WERI-Rb-1 (cell line): ENCODE results near the gene TMEM129.

Experiments used
- DNase-seq: peaks from one replicate; pipeline ENCODE4 v3.0.0-alpha.2; 2020
- H3K27ac ChIP-seq: fragments of 250-450 bp; sonication (Bioruptor Pico); 2 replicates; pipeline ENCODE4 v1.5.1; 2020; ENCODE audit warnings: mild to moderate bottlenecking, moderate library complexity
- H3K27me3 ChIP-seq: fragments of 250-450 bp; sonication (Bioruptor Pico); 2 replicates; pipeline ENCODE4 v1.5.1; 2021; ENCODE audit warnings: mild to moderate bottlenecking, low read depth, moderate library complexity; ENCODE audit not compliant: insufficient read depth, severe bottlenecking
- H3K36me3 ChIP-seq: fragments of 250-450 bp; sonication (Bioruptor Pico); 2 replicates; pipeline ENCODE4 v1.5.1; 2020; ENCODE audit warnings: mild to moderate bottlenecking, moderate library complexity
- H3K4me3 ChIP-seq: 2 replicates; pipeline ENCODE4 v1.5.1; 2011; ENCODE audit warnings: low read depth, mild to moderate bottlenecking, control low read depth, low read length
- H3K9me3 ChIP-seq: fragments of 250-450 bp; sonication (Bioruptor Pico); 2 replicates; pipeline ENCODE4 v1.5.1; 2021; ENCODE audit warnings: mild to moderate bottlenecking, moderate library complexity; ENCODE audit not compliant: severe bottlenecking
- TF ChIP-seq, protein P1 (sequence below): IDR thresholded peaks from 2 replicates; pipeline ENCODE4 v1.5.1; 2011; ENCODE audit warnings: low read depth, mild to moderate bottlenecking, control low read depth, inconsistent platforms, low read length

Gene TMEM129

DNA sequence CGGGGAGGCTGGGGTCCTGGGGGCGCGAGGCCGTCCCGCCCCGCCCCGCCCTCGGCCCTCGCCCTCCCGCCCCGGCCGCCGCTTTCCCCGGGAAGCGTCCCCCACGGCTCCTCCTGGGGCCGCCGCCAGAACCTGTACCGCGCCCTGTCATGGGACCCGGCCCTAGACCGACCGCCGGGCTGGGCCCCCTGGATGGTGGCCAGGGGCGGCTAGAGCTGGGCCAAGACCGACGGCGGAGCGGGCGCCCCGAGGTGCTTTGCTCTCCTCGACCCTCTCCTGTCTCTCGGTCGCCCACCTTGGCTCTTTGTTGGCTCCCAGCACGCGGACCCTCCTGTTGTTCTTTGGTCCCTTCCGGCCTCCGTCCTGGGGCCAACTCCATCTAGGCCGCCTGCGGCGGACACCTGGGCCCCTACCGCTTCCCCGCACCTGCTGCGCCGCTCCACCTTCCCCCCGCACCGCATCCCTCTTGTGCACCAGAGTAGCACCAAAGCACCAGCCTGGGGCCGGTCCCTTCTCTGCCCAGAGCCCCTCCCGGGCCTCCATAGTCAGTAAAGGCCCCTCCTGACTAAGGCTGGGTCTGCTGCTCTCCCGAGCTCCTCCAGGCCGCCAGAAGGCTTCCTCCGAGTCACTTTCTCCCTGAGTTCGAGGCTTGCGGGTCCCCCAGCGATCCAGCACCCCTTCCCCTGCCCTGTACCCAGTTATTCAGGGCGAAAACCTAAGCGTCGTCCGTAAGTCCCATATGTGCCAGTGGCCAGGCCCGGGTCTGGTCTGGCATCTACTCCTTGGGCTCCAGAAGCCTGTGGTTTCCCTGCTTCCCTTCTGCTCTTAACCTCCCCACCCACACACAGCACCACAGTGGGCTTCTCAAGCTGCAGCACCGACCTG, 785 bp upstream of the TMEM129 start:
- no peak for DNase-seq
- H3K27ac ChIP-seq = peak overlapping the region; percentile 94
- peak overlapping the region; percentile 69 for H3K4me3 ChIP-seq
- no peaks in the 10 kb centered on the region for H3K9me3 ChIP-seq
- peaks cover 71% of the 10 kb centered on the region for H3K36me3 ChIP-seq
- no peaks in the 10 kb centered on the region for H3K27me3 ChIP-seq
- TF ChIP-seq, protein P1, sequence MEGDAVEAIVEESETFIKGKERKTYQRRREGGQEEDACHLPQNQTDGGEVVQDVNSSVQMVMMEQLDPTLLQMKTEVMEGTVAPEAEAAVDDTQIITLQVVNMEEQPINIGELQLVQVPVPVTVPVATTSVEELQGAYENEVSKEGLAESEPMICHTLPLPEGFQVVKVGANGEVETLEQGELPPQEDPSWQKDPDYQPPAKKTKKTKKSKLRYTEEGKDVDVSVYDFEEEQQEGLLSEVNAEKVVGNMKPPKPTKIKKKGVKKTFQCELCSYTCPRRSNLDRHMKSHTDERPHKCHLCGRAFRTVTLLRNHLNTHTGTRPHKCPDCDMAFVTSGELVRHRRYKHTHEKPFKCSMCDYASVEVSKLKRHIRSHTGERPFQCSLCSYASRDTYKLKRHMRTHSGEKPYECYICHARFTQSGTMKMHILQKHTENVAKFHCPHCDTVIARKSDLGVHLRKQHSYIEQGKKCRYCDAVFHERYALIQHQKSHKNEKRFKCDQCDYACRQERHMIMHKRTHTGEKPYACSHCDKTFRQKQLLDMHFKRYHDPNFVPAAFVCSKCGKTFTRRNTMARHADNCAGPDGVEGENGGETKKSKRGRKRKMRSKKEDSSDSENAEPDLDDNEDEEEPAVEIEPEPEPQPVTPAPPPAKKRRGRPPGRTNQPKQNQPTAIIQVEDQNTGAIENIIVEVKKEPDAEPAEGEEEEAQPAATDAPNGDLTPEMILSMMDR = no peak

DNA sequence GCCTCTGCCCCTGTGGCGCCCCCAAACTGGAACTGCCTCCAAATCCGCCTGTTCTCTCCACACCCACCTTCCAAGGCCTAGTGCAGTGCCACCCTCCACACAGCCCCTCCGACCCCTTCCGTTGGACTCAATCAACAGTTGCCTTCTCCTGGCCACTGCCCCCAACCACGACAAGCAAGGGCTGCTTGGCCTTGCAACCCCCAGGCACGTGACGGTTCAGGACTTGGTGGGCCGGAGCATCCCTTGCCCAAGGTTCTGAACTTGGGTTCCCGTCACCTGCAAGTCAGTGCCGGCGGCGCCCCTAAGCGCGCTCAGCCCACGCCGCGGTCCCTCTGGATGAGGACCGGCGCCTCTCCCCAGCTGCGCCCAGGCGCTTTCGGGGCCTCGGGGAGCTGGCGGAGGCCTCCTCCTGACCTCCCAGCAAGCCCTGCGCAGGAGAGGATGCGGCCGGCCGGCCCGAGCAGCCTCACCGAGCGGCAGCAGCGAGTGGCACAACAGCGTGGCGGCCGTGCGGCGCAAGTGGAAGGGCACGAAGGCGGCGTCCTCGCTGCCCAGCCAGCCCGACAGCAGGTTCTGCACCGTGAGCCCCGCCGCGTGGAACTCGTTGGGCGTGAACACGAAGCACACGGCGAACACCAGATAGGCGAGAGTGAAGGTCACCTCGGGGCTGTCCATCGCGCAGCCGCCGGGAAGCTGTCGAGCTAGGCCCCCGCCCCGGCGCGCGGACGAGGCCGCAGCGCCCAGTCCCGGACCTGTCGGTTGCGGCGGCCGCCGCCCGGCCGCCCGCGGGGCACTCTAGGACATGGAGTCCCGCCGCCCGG, 750 bp downstream of the TMEM129 start:
- H3K27me3 ChIP-seq = no peaks in the 10 kb centered on the region
- H3K27ac ChIP-seq = peak overlapping the region; percentile 94
- no peaks in the 10 kb centered on the region for H3K9me3 ChIP-seq
- TF ChIP-seq, protein P1 = no peak
- peak overlapping the region; percentile 69 for H3K4me3 ChIP-seq
- peaks cover 71% of the 10 kb centered on the region for H3K36me3 ChIP-seq
- DNase-seq = no peak

DNA sequence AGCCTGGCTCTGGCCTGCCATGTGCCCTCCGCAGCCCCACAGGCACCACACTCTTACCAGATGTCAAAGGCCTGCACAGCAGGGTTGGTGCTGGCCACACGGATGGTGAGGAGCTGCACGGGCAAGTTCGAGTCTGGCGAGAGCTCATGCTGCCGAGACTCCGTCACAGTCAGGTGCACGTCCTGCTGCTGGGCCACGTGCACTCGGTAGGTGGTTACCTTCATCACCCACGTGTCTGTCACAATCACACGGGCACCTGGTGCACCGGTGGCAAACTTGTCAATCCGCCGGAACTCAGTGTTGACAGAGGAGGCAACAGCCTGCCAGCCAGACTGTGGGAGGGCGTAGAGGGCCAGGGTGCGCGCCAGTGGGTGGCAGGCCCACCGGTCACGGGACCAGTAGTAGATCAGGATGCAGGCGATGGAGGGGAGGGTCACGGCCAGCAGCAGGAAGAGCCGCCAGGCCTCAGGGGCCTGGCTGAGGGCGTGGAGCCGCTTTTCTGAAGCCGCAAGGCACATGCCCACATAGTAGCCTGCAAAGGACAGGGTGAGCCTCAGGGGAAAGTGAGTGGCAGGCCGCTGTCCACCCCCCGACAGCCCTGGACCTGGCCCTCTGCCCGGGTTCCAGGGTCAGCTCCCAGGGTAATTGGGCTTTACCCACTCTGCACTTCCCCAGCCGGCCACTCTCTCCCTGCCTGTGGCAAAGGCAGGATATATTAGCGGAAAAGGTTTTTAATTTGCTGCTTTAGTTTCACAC, 2.9 kb downstream of the TMEM129 start:
- Histone ChIP-seq H3K36me3 (peaks cover 66% of the 10 kb centered on the region), H3K9me3 (no peaks in the 10 kb centered on the region), H3K27ac (no peak overlapping the region), H3K4me3 (no peak overlapping the region), H3K27me3 (no peaks in the 10 kb centered on the region)
- DNase-seq = no peak
- TF ChIP-seq, protein P1 = no peak

DNA sequence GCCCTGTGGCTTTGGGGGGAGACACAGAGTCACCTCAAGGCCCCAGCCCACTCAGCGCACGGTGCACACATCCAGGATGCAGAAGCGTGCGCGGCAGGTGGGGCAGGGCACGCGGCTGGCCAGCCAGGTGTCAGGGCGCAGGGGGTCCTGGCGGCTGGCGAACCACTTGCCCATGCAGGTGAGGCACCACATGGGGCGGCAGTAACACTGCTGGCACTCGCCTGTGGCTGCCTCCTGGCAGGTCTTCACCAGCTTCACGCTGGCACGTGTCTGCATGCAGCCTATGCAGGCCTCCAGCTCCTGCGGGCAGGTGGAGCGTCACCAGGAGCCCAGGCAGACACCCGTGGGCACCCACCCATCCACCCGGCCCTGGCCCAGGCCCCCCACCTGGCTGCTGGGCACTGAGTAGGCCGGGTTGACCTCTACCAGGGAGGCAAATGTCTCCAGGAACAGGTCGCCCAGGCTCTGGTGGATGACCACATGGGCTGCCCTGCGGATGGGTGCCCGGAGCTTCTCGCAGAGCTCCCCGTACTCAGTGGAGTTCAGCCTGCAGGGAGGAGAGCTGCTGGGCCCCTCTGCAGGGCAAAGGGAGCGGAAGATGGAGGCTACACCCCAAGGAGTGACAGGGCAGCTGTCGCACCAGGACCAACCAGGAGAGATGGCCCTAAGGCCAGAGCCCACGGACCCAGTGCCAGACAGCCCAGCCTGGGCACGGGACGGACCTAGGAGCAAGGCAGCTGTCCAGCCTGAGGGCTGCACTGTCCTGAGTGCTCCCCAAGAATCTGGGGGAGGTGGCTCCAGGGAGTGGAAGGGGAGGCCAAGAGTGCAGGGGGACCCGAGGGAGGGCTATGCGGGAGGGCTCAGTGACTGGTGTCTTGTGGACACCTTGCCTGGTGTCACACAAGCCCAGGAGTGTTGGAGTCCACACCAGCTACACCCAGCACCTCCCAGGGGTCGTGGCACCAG, 3.7 kb downstream of the TMEM129 start:
- TF ChIP-seq, protein P1 = no peak
- Histone ChIP-seq H3K9me3 (no peaks in the 10 kb centered on the region), H3K4me3 (no peak overlapping the region), H3K36me3 (peaks cover 57% of the 10 kb centered on the region), H3K27me3 (no peaks in the 10 kb centered on the region), H3K27ac (no peak overlapping the region)
- DNase-seq = no peak
